H1 (cell line): ENCODE results near the gene SPIRE2. TPM values are rescaled to one million over a fixed set of nuclear protein-coding genes. Genes with fewer than 3 reads are reported as not detected.

Experiments used
- BACH1 ChIP-seq: IDR thresholded peaks from 2 replicates; pipeline ENCODE4 v1.6.1; 2012; ENCODE audit warnings: low read length, improper control_type of control experiment
- CHD7 ChIP-seq: fragments of 300-600 bp; sonication (generic); IDR thresholded peaks from 2 replicates; pipeline ENCODE4 v1.7.1; 2012; ENCODE audit warnings: low read length, moderate library complexity, mild to moderate bottlenecking, inconsistent platforms; ENCODE audit not compliant: insufficient replicate concordance
- JUN ChIP-seq: IDR thresholded peaks from 2 replicates; pipeline ENCODE4 v1.6.1; 2011; ENCODE audit warnings: low read depth, mild to moderate bottlenecking, improper control_type of control experiment, low read length
- JUND ChIP-seq: IDR thresholded peaks from 2 replicates; pipeline ENCODE4 v1.6.1; 2011; ENCODE audit warnings: mild to moderate bottlenecking, improper control_type of control experiment, low read length
- KDM4A ChIP-seq: IDR thresholded peaks from one replicate; pipeline ENCODE4 v1.7.1; 2012; ENCODE audit warnings: low read depth, mild to moderate bottlenecking, moderate library complexity, low read length, inconsistent platforms; ENCODE audit not compliant: severe bottlenecking
- NRF1 ChIP-seq: IDR thresholded peaks from 2 replicates; pipeline ENCODE4 v1.6.1; 2011; ENCODE audit warnings: mild to moderate bottlenecking, low read depth, low read length, improper control_type of control experiment
- POLR2AphosphoS5 ChIP-seq: IDR thresholded peaks from 2 replicates; pipeline ENCODE4 v1.6.1; 2011; ENCODE audit warnings: low read depth, low read length
- RBBP5 ChIP-seq: IDR thresholded peaks from 2 replicates; pipeline ENCODE4 v1.7.1; 2012; ENCODE audit warnings: low read depth, mild to moderate bottlenecking, inconsistent platforms, low read length, moderate library complexity, borderline replicate concordance
- SUZ12 ChIP-seq: fragments of 200-600 bp; sonication (generic); IDR thresholded peaks from 2 replicates; pipeline ENCODE4 v1.6.1; 2012; ENCODE audit warnings: mild to moderate bottlenecking, inconsistent platforms, low read length, moderate library complexity, mixed read lengths
- TBP ChIP-seq: IDR thresholded peaks from 2 replicates; pipeline ENCODE4 v1.6.1; 2011; ENCODE audit warnings: low read depth, low read length, improper control_type of control experiment
- polyA plus RNA-seq, 7 experiments: library from polyadenylated mRNA; depleted of rRNA in 3 of 7; stranded (reverse) in 5 of 7; unstranded in 2 of 7; fragments of >200 nt in 5 of 7; fragments of 200-250 nt in 2 of 7; gene quantifications; 1 replicate in 5 of 7; 2 replicates in 1 of 7; 4 replicates in 1 of 7; pipeline versions ENCODE4 v1.2.1 to v1.2.3, GENCODE V29; 2011 to 2013; ENCODE audit warnings: missing spikeins in 2 of 7, mixed read lengths in 2 of 7
- total RNA-seq: library from RNA; stranded (reverse); fragmentation: NEBNext Ultra II Directional; extraction: Animal tissue kit (Norgen Biotek cat#: 25700); gene quantifications from 2 replicates; pipeline ENCODE4 v1.2.1, GENCODE V29; 2021

SPIRE2 gene
- total and polyA plus RNA-seq, 2 of the 8 experiments (the other 6 are each of a cell fraction or from before 2014, with no cell fraction given): 7.4 to 15.4 TPM

GRCh38 chr16:89873109-89873971 lies 45.1 kb downstream of the SPIRE2 start, which contains the start of gene TCF25 (continued):
- TF ChIP-seq CHD7 (no peak), JUND (no peak), BACH1 (no peak), KDM4A (peak; percentile 93), POLR2AphosphoS5 (peak; percentile 74), RBBP5 (peak; percentile 71; the same call in 1 of the 2 replicates), NRF1 (peak; percentile 75), JUN (no peak), SUZ12 (no peak), TBP (peak; percentile 55; the same call in 1 of the 2 replicates)
